A172 (cell line): ENCODE data around the gene SLC26A4. TPM values are rescaled to one million over a fixed set of nuclear protein-coding genes. Genes with fewer than 3 reads are reported as not detected.
A peak's percentile ranks its signal among the peaks of the same experiment; 100 is the strongest.

Experiments
- DNase-seq: peaks from one replicate; pipeline ENCODE4 v3.0.0-alpha.2; 2015; ENCODE audit warnings: low spot score
- total RNA-seq: library from RNA; depleted of rRNA; stranded (reverse); fragments of >200 nt; shearing (Covaris generic); gene quantifications from 2 replicates; pipeline ENCODE4 v1.2.3, GENCODE V29; 2014

SLC26A4 gene
- total RNA-seq, 1 experiment from 2014 or later: 0.02 TPM

- DNase-seq: no peak
Observed at GRCh38 chr7:107696330-107696946, 35.8 kb downstream of the SLC26A4 start.

GRCh38 chr7:107697321-107698049 lies 36.9 kb downstream of the SLC26A4 start:
- DNase-seq: no peak

- no peak for DNase-seq
Observed at GRCh38 chr7:107700570-107700969, 39.9 kb downstream of the SLC26A4 start.

GRCh38 chr7:107701191-107701590 lies 40.6 kb downstream of the SLC26A4 start:
- no peak for DNase-seq

GRCh38 chr7:107703219-107703618 lies 42.6 kb downstream of the SLC26A4 start:
- no peak for DNase-seq

GRCh38 chr7:107703872-107704271 lies 43.2 kb downstream of the SLC26A4 start:
- no peak for DNase-seq

- no peak for DNase-seq
Observed at GRCh38 chr7:107708956-107709355, 48.3 kb downstream of the SLC26A4 start.

GRCh38 chr7:107711301-107711700 lies 50.7 kb downstream of the SLC26A4 start:
- no peak for DNase-seq

- no peak for DNase-seq
Observed at GRCh38 chr7:107712025-107712424, 51.4 kb downstream of the SLC26A4 start.

GRCh38 chr7:107712896-107713295 lies 52.3 kb downstream of the SLC26A4 start:
- no peak for DNase-seq

- peak; percentile 38 for DNase-seq
Observed at GRCh38 chr7:107715531-107715930, 54.9 kb downstream of the SLC26A4 start.

GRCh38 chr7:107718456-107719193 lies 58.0 kb downstream of the SLC26A4 start:
- no peak for DNase-seq

- no peak for DNase-seq
Observed at GRCh38 chr7:107721286-107721685, 60.7 kb downstream of the SLC26A4 start.

GRCh38 chr7:107723255-107723654 lies 62.6 kb downstream of the SLC26A4 start:
- DNase-seq: no peak

GRCh38 chr7:107725138-107725740 lies 64.6 kb downstream of the SLC26A4 start:
- DNase-seq: peak; percentile 66

- no peak for DNase-seq
Observed at GRCh38 chr7:107726356-107727130, 65.9 kb downstream of the SLC26A4 start.

- DNase-seq: no peak
Observed at GRCh38 chr7:107728276-107728675, 67.6 kb downstream of the SLC26A4 start.

GRCh38 chr7:107742678-107743566 lies 82.3 kb downstream of the SLC26A4 start:
- DNase-seq: no peak

- peak; percentile 90 for DNase-seq
Observed at GRCh38 chr7:107743567-107744344, 83.1 kb downstream of the SLC26A4 start, which contains the start of gene CBLL1. TSS of gene CBLL1 (plus strand) at chr7:107744142. CDS start at chr7:107744164, 22 bp downstream.

GRCh38 chr7:107744345-107744750 lies 83.7 kb downstream of the SLC26A4 start:
- DNase-seq: no peak
